ENCODE results near the gene PLD1. TPM values are rescaled to one million over a fixed set of nuclear protein-coding genes. Genes with fewer than 3 reads are reported as not detected.

The PLD1 gene
- total and polyA plus RNA-seq, 8 donors: 3.4 to 43.0 (median 11.0) TPM

- DNase-seq: no peak
- H3K27ac ChIP-seq: no peak overlapping the region
- TF ChIP-seq POLR2A (IDR thresholded peaks at IDR 0.05) (no peak), POLR2AphosphoS5 (IDR thresholded peaks at IDR 0.05) (no peak), EP300 (IDR thresholded peaks at IDR 0.05) (no peak)
- TF ChIP-seq, protein P1, sequence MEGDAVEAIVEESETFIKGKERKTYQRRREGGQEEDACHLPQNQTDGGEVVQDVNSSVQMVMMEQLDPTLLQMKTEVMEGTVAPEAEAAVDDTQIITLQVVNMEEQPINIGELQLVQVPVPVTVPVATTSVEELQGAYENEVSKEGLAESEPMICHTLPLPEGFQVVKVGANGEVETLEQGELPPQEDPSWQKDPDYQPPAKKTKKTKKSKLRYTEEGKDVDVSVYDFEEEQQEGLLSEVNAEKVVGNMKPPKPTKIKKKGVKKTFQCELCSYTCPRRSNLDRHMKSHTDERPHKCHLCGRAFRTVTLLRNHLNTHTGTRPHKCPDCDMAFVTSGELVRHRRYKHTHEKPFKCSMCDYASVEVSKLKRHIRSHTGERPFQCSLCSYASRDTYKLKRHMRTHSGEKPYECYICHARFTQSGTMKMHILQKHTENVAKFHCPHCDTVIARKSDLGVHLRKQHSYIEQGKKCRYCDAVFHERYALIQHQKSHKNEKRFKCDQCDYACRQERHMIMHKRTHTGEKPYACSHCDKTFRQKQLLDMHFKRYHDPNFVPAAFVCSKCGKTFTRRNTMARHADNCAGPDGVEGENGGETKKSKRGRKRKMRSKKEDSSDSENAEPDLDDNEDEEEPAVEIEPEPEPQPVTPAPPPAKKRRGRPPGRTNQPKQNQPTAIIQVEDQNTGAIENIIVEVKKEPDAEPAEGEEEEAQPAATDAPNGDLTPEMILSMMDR (IDR thresholded peaks at IDR 0.05): no peak
- no peaks in the 10 kb centered on the region for H3K36me3 ChIP-seq
- H3K4me3 ChIP-seq: no peak overlapping the region
- H3K9me3 ChIP-seq: no peaks in the 10 kb centered on the region
- intact Hi-C loops (cut with DNase I; ENCODE audit: low total_unique reads): no loop called here
- H3K4me1 ChIP-seq: peaks cover 14 to 28% (median 22%) of the 10 kb centered on the region in 4 donors
- no peaks in the 10 kb centered on the region for H3K27me3 ChIP-seq
- WGBS, 5 donors: 87 to 97% (median 95%) methylated on average over 2 of the region's 2 CpGs
Observed at GRCh38 chr3:171812811-171813210, 2.5 kb upstream of the PLD1 start.

DNA sequence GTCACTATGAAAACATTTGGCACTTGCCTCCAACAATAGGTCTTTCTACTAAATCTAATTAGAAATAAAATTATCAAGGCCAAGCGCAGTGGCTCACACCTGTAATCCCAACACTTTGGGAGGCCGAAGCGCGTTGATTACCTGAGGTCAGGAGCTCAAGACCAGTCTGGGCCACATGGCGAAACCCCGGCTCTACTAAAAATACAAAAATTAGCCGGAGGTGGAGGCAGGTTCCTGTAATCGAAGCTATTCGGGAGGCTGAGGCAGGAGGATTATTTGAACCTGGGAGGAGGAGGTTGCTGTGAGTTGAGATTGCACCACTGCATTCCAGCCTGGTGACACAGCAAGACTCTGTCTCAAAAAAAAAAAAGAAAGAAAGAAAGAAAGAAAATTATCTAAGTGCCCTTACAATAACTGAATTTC, 1.6 kb upstream of the PLD1 start:
- WGBS, 5 donors: 94 to 99% (median 97%) methylated on average over 9 of the region's 9 CpGs
- H3K27ac ChIP-seq: peak overlapping the region; percentile 16 to 99 (median 63)
- TF ChIP-seq POLR2AphosphoS5 (IDR thresholded peaks at IDR 0.05) (no peak), POLR2A (IDR thresholded peaks at IDR 0.05) (no peak), EP300 (IDR thresholded peaks at IDR 0.05) (no peak)
- TF ChIP-seq, protein P1 (IDR thresholded peaks at IDR 0.05): no peak

DNA sequence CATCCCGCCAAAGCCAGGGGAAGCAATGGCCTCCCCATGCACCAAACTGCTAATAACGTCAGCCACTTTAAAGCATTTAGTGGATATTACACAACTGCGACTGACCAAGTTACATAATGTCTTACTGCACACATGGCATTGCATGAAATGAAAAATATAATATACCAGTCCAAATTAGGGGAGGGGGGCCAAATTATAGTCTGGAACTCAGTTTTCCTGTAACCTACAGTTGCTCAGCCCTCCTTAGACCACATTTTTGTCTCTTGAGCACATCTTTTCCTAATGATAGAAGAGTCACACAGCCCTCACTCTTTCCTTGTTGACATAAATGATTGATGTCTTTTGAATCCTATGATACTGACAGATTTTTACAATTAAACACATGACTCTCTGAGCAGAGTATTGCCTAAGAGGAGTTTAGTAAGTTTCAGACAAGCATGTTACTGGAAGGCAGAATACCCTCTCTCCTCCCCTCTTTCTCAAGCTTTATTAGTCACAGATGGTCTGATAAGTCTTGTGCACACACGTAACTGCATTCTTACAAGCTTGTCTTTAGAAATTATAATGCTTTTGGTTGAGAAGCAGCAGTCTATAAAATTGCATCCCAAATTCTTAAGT, 1.1 kb upstream of the PLD1 start:
- Histone ChIP-seq H3K4me3 (no peak overlapping the region), H3K4me1 (peaks cover 21 to 39% (median 30%) of the 10 kb centered on the region in 4 donors), H3K27me3 (no peaks in the 10 kb centered on the region), H3K36me3 (no peaks in the 10 kb centered on the region), H3K9me3 (no peaks in the 10 kb centered on the region), H3K27ac (peak overlapping the region in 4 of 5 donors; percentile 92 to 99 (median 92))
- peak; percentile 46 to 58 (median 56) for TF ChIP-seq POLR2AphosphoS5 (IDR thresholded peaks at IDR 0.05)
- no peak for TF ChIP-seq POLR2A (IDR thresholded peaks at IDR 0.05)
- DNase-seq: peak in 1 of 2 donors; percentile 67
- intact Hi-C loops (cut with DNase I; ENCODE audit: low total_unique reads): no loop called here
- 64 to 79% (median 73%) methylated on average over 4 of the region's 4 CpGs for WGBS, 5 donors

More for the DNA sequence above, 1.6 kb upstream of the PLD1 start:
- no peaks in the 10 kb centered on the region for H3K36me3 ChIP-seq
- intact Hi-C loops (cut with DNase I; ENCODE audit: low total_unique reads): no loop called here
- H3K4me1 ChIP-seq: peaks cover 16 to 34% (median 25%) of the 10 kb centered on the region in 4 donors
- H3K27me3 ChIP-seq: no peaks in the 10 kb centered on the region
- no peak for DNase-seq
- H3K9me3 ChIP-seq: no peaks in the 10 kb centered on the region
- no peak overlapping the region for H3K4me3 ChIP-seq

GRCh38 chr3:171810629-171811294, 479 bp upstream of the PLD1 start:
- Histone ChIP-seq H3K4me1 (peaks cover 27 to 46% (median 34%) of the 10 kb centered on the region in 4 donors), H3K27me3 (no peaks in the 10 kb centered on the region), H3K36me3 (no peaks in the 10 kb centered on the region), H3K4me3 (peak overlapping the region; percentile 67 to 81 (median 70)), H3K9me3 (no peaks in the 10 kb centered on the region), H3K27ac (peak overlapping the region; percentile 92 to 99 (median 92))
- intact Hi-C loops (cut with DNase I; ENCODE audit: low total_unique reads): no loop called here
- 24 to 36% (median 27%) methylated on average over 16 to 22 of the region's 22 CpGs for WGBS, 5 donors
- no peak for TF ChIP-seq EP300 (IDR thresholded peaks at IDR 0.05)
- TF ChIP-seq POLR2AphosphoS5 (IDR thresholded peaks at IDR 0.05): peak in 1 of 3 donors; percentile 44
- TF ChIP-seq POLR2A (IDR thresholded peaks at IDR 0.05): no peak
- no peak for DNase-seq

DNA sequence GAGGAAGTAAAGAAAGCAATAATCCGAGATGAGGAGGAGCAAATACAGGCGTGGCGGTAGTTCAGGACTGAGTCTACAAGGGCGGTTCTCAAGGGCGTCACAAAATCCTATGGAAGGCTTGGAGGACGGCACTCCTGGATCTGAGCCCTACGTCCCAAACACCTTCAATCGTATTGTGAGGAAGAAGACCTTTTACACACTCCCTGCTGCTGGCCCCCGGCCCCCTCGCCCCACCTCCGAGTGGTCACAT, 747 bp downstream of the PLD1 start:
- peak overlapping the region; percentile 67 to 81 (median 70) for H3K4me3 ChIP-seq
- TF ChIP-seq, protein P1 (IDR thresholded peaks at IDR 0.05): no peak
- TF ChIP-seq POLR2AphosphoS5 (IDR thresholded peaks at IDR 0.05): peak in 1 of 3 donors; percentile 4
- no peak for TF ChIP-seq POLR2A (IDR thresholded peaks at IDR 0.05)
- TF ChIP-seq EP300 (IDR thresholded peaks at IDR 0.05): no peak
- H3K9me3 ChIP-seq: no peaks in the 10 kb centered on the region
- peak in 1 of 2 donors; percentile 87 for DNase-seq
- no peaks in the 10 kb centered on the region for H3K27me3 ChIP-seq
- intact Hi-C loops (cut with DNase I; ENCODE audit: low total_unique reads): no loop called here
- H3K27ac ChIP-seq: peak overlapping the region; percentile 92 to 99 (median 92)
- 1 to 4% (median 2%) methylated on average over 11 of the region's 11 CpGs for WGBS, 5 donors
- peaks cover 30 to 56% (median 45%) of the 10 kb centered on the region in 4 donors for H3K4me1 ChIP-seq
- no peaks in the 10 kb centered on the region for H3K36me3 ChIP-seq
